Activated naive CD4-positive, alpha-beta T cell treated with anti-CD3 and anti-CD28 coated beads, Interleukin-2, amount 10 ng/mL, durations not matched to agents 7 days and 5 days (primary cell): ENCODE data around the gene KIAA0586.
A peak's percentile ranks its signal among the peaks of the same experiment; 100 is the strongest.
"Not testable (repeated sequence)": the region's sequence is repeated elsewhere in the genome, so short reads cannot be mapped to it uniquely, and the experiment has no call there.

ENCODE experiments used
- CTCF ChIA-PET: fragments of 350-600 bp; sonication (Branson Sonifier 250); formaldehyde crosslinking; loops from one replicate; lab custom pipeline; 2021; ENCODE audit warnings: antibody characterized with exemption; lab: Charles Lee
- DNase-seq: peaks from one replicate; pipeline ENCODE4 v3.0.0-alpha.2; 2020
- H3K27ac Mint-ChIP-seq: one replicate; pipeline ENCODE4 v1.8.0; 2021; ENCODE audit warnings: mild to moderate bottlenecking, moderate library complexity, mixed read lengths
- H3K27me3 Mint-ChIP-seq: one replicate; pipeline ENCODE4 v1.8.0; 2021; ENCODE audit warnings: mild to moderate bottlenecking, mixed read lengths
- H3K36me3 Mint-ChIP-seq: one replicate; pipeline ENCODE4 v1.8.0; 2021; ENCODE audit warnings: mixed read lengths
- H3K4me1 Mint-ChIP-seq: one replicate; pipeline ENCODE4 v1.8.0; 2021; ENCODE audit warnings: mixed read lengths
- H3K4me3 Mint-ChIP-seq: one replicate; pipeline ENCODE4 v1.8.0; 2021; ENCODE audit warnings: mild to moderate bottlenecking, moderate library complexity, mixed read lengths
- H3K9me3 Mint-ChIP-seq: one replicate; pipeline ENCODE4 v1.8.0; 2021; ENCODE audit warnings: mixed read lengths

Gene KIAA0586

DNA sequence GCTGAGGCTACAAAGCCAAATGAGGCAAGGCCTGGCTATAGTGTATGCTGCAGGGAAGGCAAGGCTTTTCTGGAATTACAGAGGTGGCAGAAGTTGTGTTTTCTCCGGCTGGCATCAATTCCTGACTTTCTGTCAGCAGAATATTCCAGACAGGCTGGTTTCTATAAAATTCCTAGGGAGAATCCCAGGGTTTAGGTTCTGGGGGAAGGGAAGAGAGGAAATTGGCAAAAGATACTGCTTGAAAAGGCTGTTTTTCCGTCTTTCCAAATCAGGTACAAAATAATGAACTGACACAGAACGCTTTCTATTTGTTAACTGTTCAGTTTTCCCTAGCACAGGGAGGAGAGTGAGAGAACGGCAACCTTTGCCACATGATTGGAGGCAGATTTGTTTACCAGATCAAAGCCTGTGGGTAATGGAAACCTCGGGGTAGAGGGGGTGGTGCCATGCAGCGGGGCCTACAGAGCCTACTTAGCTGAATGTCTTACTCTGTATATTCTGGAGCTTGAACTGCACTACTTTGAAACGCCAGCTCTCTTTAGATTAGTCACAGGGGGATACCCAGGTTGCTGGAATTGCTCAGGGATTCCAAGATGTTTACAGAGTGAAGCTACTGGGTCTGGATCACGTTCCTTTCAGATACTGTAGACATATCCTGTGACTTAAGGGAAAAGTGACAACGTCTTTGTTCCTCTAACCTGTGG lies 144.4 kb downstream of the KIAA0586 start:
- peak overlapping the region; percentile 87 for H3K27ac Mint-ChIP-seq
- peaks cover 44% of the 10 kb centered on the region for H3K4me1 Mint-ChIP-seq
- H3K36me3 Mint-ChIP-seq, result no peaks in the 10 kb centered on the region
- no peaks in the 10 kb centered on the region for H3K27me3 Mint-ChIP-seq
- no peaks in the 10 kb centered on the region for H3K9me3 Mint-ChIP-seq
- CTCF ChIA-PET, result interaction anchor here (0.6 to 1.0 kb wide), 2 partner anchors 67 to 70 kb away, joined by 3 to 4 read pairs; no protein-coding TSS in a partner anchor
- peak overlapping the region; percentile 38 for H3K4me3 Mint-ChIP-seq
- peak; percentile 74 for DNase-seq

DNA sequence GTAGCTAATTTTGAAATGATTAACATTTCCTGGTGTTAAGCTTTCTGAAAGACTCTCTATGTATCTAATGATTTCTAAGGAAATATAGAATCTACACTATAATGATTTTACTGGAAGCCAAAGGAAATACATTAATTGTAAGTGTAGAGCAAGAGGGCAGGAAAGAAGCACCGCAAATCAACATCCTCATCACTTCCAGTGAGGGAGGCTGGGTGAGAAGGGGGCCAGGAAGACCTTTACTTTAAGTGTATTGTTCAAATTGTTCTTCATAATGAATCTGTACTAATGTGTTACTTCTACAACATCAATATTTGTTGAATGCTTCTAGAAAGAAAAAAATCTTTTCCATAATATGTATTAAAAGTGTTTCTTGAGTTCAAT lies 144.9 kb downstream of the KIAA0586 start:
- no peaks in the 10 kb centered on the region for H3K27me3 Mint-ChIP-seq
- CTCF ChIA-PET, result interaction anchor here (1.0 kb wide), 1 partner anchor 71 kb away, joined by 3 read pairs; no protein-coding TSS in a partner anchor
- no peak overlapping the region for H3K4me3 Mint-ChIP-seq
- H3K27ac Mint-ChIP-seq, result peak overlapping the region; percentile 87
- no peaks in the 10 kb centered on the region for H3K36me3 Mint-ChIP-seq
- peaks cover 44% of the 10 kb centered on the region for H3K4me1 Mint-ChIP-seq
- DNase-seq, result no peak
- H3K9me3 Mint-ChIP-seq, result no peaks in the 10 kb centered on the region

DNA sequence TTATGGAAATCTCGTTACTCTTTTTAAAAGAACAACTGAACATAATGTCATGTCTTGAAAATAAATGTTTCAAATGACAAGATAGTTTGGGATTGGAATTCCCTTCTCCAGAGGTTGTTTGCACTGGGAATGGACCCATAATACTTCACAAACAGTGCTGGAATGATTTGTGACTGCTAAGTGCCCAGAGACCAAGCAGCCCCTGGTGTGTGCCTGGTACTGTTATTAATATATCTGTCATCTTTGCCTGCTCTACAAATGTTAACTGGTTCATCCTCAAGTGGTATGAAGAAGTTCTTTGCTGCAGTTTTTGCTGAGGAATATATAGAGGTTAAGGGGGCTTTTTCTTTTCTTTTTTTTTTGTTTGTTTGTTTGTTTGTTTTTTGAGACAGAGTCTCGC lies 145.3 kb downstream of the KIAA0586 start:
- H3K4me3 Mint-ChIP-seq, result no peak overlapping the region
- no peak overlapping the region for H3K27ac Mint-ChIP-seq
- H3K9me3 Mint-ChIP-seq, result no peaks in the 10 kb centered on the region
- no peaks in the 10 kb centered on the region for H3K27me3 Mint-ChIP-seq
- no peak for DNase-seq
- no peaks in the 10 kb centered on the region for H3K36me3 Mint-ChIP-seq
- CTCF ChIA-PET, result interaction anchor here (1.0 kb wide), 1 partner anchor 71 kb away, joined by 3 read pairs; no protein-coding TSS in a partner anchor
- H3K4me1 Mint-ChIP-seq, result peaks cover 44% of the 10 kb centered on the region

DNA sequence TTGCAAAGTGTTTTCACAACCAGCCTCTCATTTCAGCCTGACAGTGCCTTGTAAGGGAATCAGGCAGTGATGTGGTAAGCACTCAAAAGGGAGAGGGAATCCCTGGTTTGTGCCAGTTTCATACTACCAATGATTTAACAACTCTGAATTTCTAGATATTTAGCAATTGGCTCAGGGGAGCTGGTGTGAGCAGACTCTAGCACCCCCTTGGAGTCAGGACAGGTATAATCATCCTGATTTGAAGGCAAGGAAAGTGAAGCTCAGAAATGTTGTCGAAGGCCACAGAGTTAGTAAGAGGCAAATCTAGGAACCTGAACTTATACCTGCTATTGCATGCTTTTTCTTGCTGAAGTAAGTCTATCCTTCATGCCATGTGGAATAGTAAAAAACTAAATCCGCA lies 147.1 kb downstream of the KIAA0586 start:
- CTCF ChIA-PET, result interaction anchor here (3.0 kb wide), 1 partner anchor 73 kb away, joined by 17 read pairs; no protein-coding TSS in a partner anchor
- no peak overlapping the region for H3K27ac Mint-ChIP-seq
- no peak for DNase-seq
- peaks cover 37% of the 10 kb centered on the region for H3K4me1 Mint-ChIP-seq
- H3K9me3 Mint-ChIP-seq, result no peaks in the 10 kb centered on the region
- H3K4me3 Mint-ChIP-seq, result no peak overlapping the region
- no peaks in the 10 kb centered on the region for H3K27me3 Mint-ChIP-seq
- H3K36me3 Mint-ChIP-seq, result no peaks in the 10 kb centered on the region

DNA sequence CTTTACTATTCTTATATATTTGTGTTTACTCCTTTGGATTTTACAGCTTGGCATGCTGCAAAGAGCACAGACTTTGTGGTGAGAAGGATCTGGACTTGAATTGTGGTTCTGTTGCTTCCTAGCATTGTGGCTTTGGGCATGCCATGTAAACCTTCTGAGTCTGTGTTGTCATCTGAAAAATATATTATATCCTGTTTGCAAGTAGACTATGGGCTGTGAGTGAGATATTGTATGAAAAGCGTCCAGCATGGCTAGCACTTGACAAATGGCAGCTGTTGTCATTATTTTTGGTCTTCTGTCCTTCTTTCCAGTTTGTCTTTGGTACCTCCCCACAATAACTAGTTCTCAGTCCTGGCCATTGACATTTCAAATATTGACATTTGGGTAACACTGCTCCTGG lies 148.4 kb downstream of the KIAA0586 start:
- Mint-ChIP-seq H3K4me3 (no peak overlapping the region), H3K27me3 (no peaks in the 10 kb centered on the region), H3K4me1 (peaks cover 26% of the 10 kb centered on the region), H3K36me3 (no peaks in the 10 kb centered on the region), H3K27ac (no peak overlapping the region), H3K9me3 (peaks cover 3% of the 10 kb centered on the region)
- CTCF ChIA-PET, result interaction anchor here (3.0 kb wide), 1 partner anchor 74 kb away, joined by 17 read pairs; no protein-coding TSS in a partner anchor
- no peak for DNase-seq

DNA sequence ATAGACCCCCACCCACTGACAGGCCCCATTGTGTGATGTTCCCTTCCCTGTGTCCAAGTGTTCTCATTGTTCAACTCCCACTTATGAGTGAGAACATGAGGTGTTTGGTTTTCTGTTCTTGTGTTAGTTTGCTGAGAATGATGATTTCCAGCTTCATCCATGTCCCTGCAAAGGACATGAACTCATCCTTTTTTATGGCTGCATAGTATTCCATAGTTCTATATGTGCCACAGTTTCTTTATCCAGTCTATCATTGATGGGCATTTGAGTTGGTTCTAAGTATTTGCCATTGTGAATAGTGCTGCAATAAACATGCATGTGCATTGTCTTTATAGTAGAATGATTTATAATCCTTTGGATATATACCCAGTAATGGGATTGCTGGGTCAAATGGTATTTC lies 152.5 kb downstream of the KIAA0586 start:
- H3K27ac Mint-ChIP-seq, H3K4me3 Mint-ChIP-seq, DNase-seq, H3K9me3 Mint-ChIP-seq, H3K4me1 Mint-ChIP-seq, H3K36me3 Mint-ChIP-seq, CTCF ChIA-PET: not testable (repeated sequence)
- peaks cover 13% of the 10 kb centered on the region for H3K27me3 Mint-ChIP-seq

DNA sequence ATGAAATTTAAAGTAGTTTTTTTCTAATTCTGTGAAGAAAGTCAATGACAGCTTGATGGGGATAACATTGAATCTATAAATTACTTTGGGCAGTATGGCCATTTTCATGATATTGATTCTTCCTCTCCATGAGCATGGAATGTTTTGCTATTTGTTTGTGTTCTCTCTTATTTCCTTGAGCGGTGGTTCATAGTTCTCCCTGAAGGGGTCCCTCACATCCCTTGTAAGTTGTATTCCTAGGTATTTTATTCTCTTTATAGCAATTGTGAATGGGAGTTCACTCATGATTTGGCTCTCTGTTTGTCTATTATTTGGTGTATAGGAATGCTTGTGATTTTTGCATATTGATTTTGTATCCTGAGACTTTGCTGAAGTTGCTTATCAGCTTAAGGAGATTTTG lies 153.9 kb downstream of the KIAA0586 start:
- H3K4me1 Mint-ChIP-seq, H3K9me3 Mint-ChIP-seq, DNase-seq, CTCF ChIA-PET, H3K4me3 Mint-ChIP-seq, H3K36me3 Mint-ChIP-seq, H3K27ac Mint-ChIP-seq: not testable (repeated sequence)
- peaks cover 14% of the 10 kb centered on the region for H3K27me3 Mint-ChIP-seq

DNA sequence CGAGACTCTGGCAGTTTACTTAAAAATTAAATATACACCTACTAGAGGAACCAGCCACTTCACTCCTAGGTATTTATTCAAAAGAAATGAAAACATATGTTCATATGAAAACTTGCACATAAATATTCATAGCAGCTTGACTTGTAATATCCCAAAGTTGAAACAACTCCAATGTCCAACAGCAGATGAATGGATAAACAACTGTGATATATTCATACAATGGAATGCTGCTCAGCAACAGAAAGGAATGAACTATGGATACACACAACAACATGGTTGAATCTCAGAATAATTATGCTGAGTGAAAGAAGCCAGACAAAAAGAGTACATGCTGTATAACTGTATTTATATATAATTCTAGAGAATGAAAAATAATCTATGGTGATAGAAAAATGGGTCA lies 156.9 kb downstream of the KIAA0586 start:
- DNase-seq, result no peak
- H3K27me3 Mint-ChIP-seq, result peaks cover 17% of the 10 kb centered on the region

DNA sequence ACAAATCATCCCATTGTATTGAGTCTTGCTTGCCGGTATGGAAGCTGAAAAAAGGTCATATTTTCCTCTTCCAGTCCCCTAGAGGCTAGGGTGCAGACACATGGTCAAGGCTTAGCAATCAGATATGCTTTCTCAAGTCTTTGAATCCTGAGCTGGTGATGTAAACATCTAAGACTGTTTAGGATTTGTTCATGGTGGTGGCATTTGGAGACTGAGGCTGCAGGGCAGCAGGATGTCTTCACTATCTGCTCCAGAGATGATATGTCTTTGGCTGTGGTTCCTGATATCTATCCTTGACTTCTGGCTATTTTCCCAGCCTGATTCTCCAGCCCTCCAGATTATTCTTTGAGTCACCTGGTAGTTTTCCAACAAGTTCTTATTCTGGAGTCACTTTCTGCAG lies 159.8 kb downstream of the KIAA0586 start:
- no peak for DNase-seq
- Mint-ChIP-seq H3K9me3 (peaks cover 8% of the 10 kb centered on the region), H3K27me3 (peaks cover 17% of the 10 kb centered on the region), H3K27ac (no peak overlapping the region), H3K4me1 (peaks cover 4% of the 10 kb centered on the region), H3K36me3 (peaks cover 3% of the 10 kb centered on the region), H3K4me3 (no peak overlapping the region)
- CTCF ChIA-PET, result no interaction called here

More for the DNA sequence above, 156.9 kb downstream of the KIAA0586 start:
- peaks cover 4% of the 10 kb centered on the region for H3K4me1 Mint-ChIP-seq
- H3K4me3 Mint-ChIP-seq, result no peak overlapping the region
- no peak overlapping the region for H3K27ac Mint-ChIP-seq
- peaks cover 3% of the 10 kb centered on the region for H3K36me3 Mint-ChIP-seq
- CTCF ChIA-PET, result no interaction called here
- H3K9me3 Mint-ChIP-seq, result peaks cover 9% of the 10 kb centered on the region

DNA sequence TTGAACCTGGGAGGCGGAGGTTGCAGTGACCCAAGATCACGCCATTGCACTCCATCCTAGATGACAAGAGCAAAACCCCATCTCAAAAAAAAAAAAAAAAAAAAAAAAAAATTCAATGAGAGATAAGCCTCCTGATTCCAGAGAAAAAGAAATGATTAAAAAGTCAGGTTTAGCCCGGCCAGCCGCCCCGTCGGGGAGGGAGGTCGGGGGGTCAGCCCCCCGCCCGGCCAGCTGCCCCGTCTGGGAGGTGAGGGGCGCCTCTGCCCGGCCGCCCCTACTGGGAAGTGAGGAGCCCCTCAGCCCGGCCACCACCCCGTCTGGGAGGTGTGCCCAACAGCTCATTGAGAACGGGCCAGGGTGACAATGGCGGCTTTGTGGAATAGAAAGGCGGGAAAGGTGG lies 160.8 kb downstream of the KIAA0586 start:
- H3K4me3 Mint-ChIP-seq, DNase-seq, H3K27me3 Mint-ChIP-seq, H3K4me1 Mint-ChIP-seq, H3K9me3 Mint-ChIP-seq, H3K27ac Mint-ChIP-seq, H3K36me3 Mint-ChIP-seq, CTCF ChIA-PET: not testable (repeated sequence)

DNA sequence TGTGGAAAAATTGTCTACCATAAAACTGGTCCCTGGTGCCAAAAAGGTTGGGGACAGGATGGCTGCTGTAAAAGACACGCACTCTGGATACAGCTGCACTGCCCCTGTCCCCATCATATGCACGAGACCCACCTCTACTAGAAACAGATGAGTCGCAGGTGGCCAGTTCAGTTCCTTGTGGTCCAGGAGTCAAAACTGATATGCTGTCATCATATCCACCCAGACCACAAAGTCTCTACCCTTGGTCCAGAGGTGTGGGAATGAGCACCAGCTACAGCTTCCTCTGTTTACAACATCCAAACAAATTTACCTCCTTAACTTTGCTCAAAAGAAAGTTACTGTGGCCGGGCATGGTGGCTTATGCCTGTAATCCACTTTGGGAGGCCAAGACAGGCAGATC lies 166.5 kb downstream of the KIAA0586 start:
- Mint-ChIP-seq H3K27me3 (no peaks in the 10 kb centered on the region), H3K4me1 (peaks cover 37% of the 10 kb centered on the region), H3K4me3 (no peak overlapping the region), H3K36me3 (peaks cover 4% of the 10 kb centered on the region), H3K27ac (no peak overlapping the region), H3K9me3 (peaks cover 2% of the 10 kb centered on the region)
- DNase-seq, result no peak
- CTCF ChIA-PET, result no interaction called here

DNA sequence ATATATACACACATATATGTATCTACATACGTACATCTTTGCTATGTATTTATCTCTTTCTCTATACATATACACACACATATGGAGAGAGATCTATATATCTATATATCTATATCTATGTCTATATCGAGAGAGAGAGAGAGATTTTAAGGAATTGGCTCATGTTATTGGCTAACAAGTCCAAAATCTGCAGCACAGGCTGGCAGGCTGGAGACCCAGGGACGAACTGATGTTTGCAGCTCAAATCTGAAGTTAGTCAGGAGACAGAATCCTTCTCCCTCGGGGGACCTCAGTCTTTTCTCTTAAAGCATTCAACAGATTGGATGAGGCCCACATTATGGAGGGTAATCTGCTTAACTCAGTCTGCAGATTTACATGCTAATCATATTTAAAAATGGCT lies 169.5 kb downstream of the KIAA0586 start:
- H3K27ac Mint-ChIP-seq, result no peak overlapping the region
- H3K27me3 Mint-ChIP-seq, result peaks cover 9% of the 10 kb centered on the region
- H3K36me3 Mint-ChIP-seq, result peaks cover 4% of the 10 kb centered on the region
- CTCF ChIA-PET, result interaction anchor here (2.3 kb wide), 1 partner anchor 96 kb away, joined by 5 read pairs; no protein-coding TSS in a partner anchor
- H3K9me3 Mint-ChIP-seq, result no peaks in the 10 kb centered on the region
- H3K4me3 Mint-ChIP-seq, result no peak overlapping the region
- peaks cover 48% of the 10 kb centered on the region for H3K4me1 Mint-ChIP-seq
- DNase-seq, result no peak

DNA sequence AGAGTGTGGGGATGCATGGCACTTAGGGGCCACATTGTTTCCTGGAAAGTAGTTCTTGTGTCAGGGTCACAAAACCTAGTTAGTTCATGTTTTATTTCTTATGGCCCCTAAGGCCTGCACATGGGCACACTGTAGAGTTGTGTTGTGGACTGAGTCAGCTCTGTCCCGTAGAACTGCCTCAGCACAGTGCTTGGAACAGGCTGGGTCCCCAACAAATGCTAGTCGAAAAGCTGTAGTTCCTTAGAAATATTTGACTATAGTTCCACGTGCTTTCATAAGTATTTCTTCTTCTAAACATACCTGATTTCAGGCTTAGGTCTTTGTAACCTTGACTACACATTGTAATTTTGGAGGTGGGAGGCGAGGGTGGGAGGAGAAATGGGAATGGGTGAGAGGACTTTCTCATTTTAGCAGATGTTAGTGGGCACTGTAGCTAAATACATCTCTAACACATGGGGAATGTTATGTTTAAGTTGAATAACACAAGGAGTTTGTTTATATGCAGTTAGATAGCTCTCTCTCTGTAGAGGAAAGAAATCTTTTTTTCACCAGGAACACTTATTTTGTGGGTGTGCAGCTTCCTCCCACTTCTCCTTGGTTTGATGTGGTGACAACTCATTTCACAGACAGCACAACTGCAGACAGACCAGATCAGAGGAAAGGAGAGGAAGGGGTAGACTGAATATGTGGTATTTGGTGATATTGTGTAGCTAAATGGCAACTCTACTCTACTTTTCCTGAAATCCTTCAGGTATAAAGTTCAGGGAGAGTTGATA lies 170.7 kb downstream of the KIAA0586 start:
- H3K27ac Mint-ChIP-seq, result peak overlapping the region; percentile 82
- DNase-seq, result peak; percentile 29

DNA sequence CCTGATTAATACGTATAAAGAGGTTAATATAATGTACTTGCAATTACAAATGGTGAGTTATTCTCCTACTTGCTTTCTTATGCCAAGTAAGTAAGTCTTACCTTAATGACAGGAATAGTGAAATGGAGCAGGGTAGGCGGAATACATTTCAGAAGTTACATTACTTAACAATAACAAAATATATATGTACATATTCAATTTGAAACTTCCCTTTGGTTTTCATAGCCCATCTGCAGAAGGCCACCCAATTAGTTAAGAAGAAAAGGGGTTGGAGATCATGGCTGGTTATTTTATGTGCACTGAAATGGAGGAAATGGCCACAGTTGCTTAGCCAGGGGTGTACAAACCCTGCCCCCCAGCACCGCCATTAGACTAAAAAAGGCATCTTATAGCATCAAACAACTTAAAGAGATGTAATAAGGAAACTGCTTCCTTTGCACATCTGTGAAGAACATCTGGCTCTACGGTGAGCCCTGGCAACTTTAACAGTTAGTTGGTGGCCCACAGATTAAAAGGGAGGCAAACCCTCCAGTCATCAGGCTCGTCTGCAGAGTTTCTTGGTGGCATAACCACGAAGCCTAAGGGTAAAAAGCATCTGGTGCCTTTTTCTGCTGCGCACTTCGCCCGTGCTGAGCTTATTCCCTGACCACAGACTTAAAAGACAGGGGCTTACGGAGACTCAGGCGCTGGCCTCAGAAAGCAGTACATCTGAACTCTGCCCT lies 171.4 kb downstream of the KIAA0586 start:
- Mint-ChIP-seq H3K4me3 (no peak overlapping the region), H3K9me3 (no peaks in the 10 kb centered on the region), H3K4me1 (peaks cover 48% of the 10 kb centered on the region), H3K27ac (peak overlapping the region; percentile 64), H3K27me3 (peaks cover 14% of the 10 kb centered on the region), H3K36me3 (peaks cover 4% of the 10 kb centered on the region)
- CTCF ChIA-PET, result interaction anchor here (1.3 to 2.3 kb wide), 2 partner anchors 29 to 98 kb away, joined by 5 read pairs; no protein-coding TSS in a partner anchor
- no peak for DNase-seq

More for the DNA sequence above, 170.7 kb downstream of the KIAA0586 start:
- H3K9me3 Mint-ChIP-seq, result no peaks in the 10 kb centered on the region
- H3K4me3 Mint-ChIP-seq, result no peak overlapping the region
- H3K4me1 Mint-ChIP-seq, result peaks cover 48% of the 10 kb centered on the region
- H3K36me3 Mint-ChIP-seq, result peaks cover 4% of the 10 kb centered on the region
- H3K27me3 Mint-ChIP-seq, result peaks cover 14% of the 10 kb centered on the region
- CTCF ChIA-PET, result interaction anchor here (1.3 to 2.3 kb wide), 2 partner anchors 28 to 97 kb away, joined by 5 read pairs; no protein-coding TSS in a partner anchor
